Measurements from ENCODE around the gene AURKAIP1. TPM values are rescaled to one million over a fixed set of nuclear protein-coding genes. Genes with fewer than 3 reads are reported as not detected.

AURKAIP1 gene
- total and polyA plus RNA-seq, 2 of the 13 experiments (the other 11 are each of a cell fraction or from before 2014, with no cell fraction given), result 69.5 to 175 TPM

DNA sequence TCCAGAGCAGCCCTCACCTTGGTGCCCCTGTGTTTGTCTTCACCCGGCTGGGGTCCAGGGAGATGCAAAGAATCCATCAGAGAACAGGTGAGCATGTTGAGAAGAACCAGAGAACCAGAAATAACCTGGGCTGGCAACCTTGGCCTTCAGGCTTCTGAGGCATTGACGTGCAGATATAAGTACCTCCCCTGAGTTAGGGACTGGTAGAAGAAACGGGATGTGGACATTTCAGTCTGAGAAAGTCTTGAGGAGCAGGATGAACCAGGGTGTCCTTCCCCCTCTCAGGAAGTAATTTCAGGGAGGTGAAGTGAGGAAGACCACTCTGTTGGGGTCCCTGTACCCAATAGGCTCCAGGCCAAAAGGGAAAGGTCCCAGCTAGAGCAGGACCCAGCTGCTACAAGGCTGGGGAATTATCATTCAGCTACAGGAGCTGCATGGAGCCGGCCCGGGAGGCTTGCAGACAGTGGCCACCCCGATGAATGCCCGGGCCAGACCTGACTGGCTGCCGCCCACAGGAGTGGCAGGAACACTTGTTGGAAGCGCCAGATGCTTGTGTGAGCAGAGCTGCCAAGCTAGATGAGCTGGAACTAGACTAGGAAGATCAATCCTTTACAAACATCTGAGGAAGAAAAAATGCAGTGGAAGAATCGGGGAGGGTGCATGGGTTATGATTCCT lies 1.7 kb upstream of the AURKAIP1 start:
- intact Hi-C loops (cut with micrococcal nuclease; ENCODE audit: unreplicated experiment) (loop anchor here (2.0 kb wide), 1 partner anchor 22 kb away; the partner anchor contains the start of gene CCNL2), in situ Hi-C loops (cut with HindIII; ENCODE audit: extremely low pct_ligation_motif_present, low pct_unique_long_range_greater_than_20kb) (no loop called here)
- WGBS (ENCODE audit: low lambda C conversion rate), result 68% methylated on average over 10 of the region's 10 CpGs
- peak overlapping the region; percentile 98 for H3K9ac ChIP-seq (ENCODE audit: insufficient read depth, low read depth, low read length)
- ChIA-PET POLR2A (interaction anchor here (0.7 to 3.2 kb wide), 11 partner anchors 12 to 62 kb away, joined by 3 to 35 read pairs (median 15); partner anchors contain the start of genes CCNL2, DVL1 and MRPL20), CTCF (ENCODE audit: low intra/inter-chr PET ratio, low total read pairs) (no interaction called here)
- FAIRE-seq, result no peak
- BruUV-seq (replicated peaks), result no TSS peak
- no peak overlapping the region for H2AFZ ChIP-seq (ENCODE audit: low read length)
- peaks cover 33% of the 10 kb centered on the region for H3K4me1 ChIP-seq (ENCODE audit: insufficient read depth, low read length)
- DNase-seq (ENCODE audit: low spot score), result no peak
- H3K79me2 ChIP-seq (ENCODE audit: insufficient read depth, low read length), result peaks cover 19% of the 10 kb centered on the region
- H3K27me3 ChIP-seq (ENCODE audit: control insufficient read depth in 1 of 2, insufficient read depth in 2 of 2, low read length in 2 of 2), result no peaks in the 10 kb centered on the region; a peak in 1 of 5 replicates
- no peaks in the 10 kb centered on the region for H3K9me3 ChIP-seq (ENCODE audit: low read length)
- H3K4me2 ChIP-seq (ENCODE audit: low read depth, low read length), result peak overlapping the region; percentile 100
- no peak for ATAC-seq
- H3K36me3 ChIP-seq (replicated peaks in 1 of 2; ENCODE audit: control insufficient read depth in 1 of 2, insufficient read depth in 2 of 2, low read length in 2 of 2), result peaks cover 0 to 2% of the 10 kb centered on the region in 2 experiments; a peak in 1 of 5 replicates
- peak overlapping the region; percentile 79 for H3K27ac ChIP-seq (ENCODE audit: extremely low read length, insufficient read depth, low read length)
- H3K4me3 ChIP-seq (replicated peaks in 1 of 3; ENCODE audit: insufficient read depth in 1 of 3, low read depth in 2 of 3, low read length in 3 of 3), result peak overlapping the region; percentile 70 to 79 (median 74); a peak in 5 of 6 replicates
- TF ChIP-seq, protein P1, sequence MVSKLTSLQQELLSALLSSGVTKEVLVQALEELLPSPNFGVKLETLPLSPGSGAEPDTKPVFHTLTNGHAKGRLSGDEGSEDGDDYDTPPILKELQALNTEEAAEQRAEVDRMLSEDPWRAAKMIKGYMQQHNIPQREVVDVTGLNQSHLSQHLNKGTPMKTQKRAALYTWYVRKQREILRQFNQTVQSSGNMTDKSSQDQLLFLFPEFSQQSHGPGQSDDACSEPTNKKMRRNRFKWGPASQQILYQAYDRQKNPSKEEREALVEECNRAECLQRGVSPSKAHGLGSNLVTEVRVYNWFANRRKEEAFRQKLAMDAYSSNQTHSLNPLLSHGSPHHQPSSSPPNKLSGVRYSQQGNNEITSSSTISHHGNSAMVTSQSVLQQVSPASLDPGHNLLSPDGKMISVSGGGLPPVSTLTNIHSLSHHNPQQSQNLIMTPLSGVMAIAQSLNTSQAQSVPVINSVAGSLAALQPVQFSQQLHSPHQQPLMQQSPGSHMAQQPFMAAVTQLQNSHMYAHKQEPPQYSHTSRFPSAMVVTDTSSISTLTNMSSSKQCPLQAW (CRISPR knock-in tag; IDR thresholded peaks at IDR 0.05), result 0 out of 2 replicates have a peak, but pooled peaks have one; percentile 59
- TF ChIP-seq ZNF230 (CRISPR knock-in tag; IDR thresholded peaks at IDR 0.05) (no peak), HMG20B (CRISPR knock-in tag; conservative IDR thresholded peaks at IDR 0.05) (no peak), EED (CRISPR knock-in tag; IDR thresholded peaks at IDR 0.05) (no peak), ZSCAN25 (CRISPR knock-in tag; IDR thresholded peaks at IDR 0.05) (no peak), ZSCAN21 (CRISPR knock-in tag; IDR thresholded peaks at IDR 0.05; ENCODE audit: borderline replicate concordance) (0 out of 2 replicates have a peak, but pooled peaks have one; percentile 17), POLR2A (IDR thresholded peaks at IDR 0.05; ENCODE audit: insufficient read depth in 1 of 2, low read depth in 2 of 2, low read length in 2 of 2) (0 out of 4 replicates have a peak, but pooled peaks of 1 of the 2 experiments have one; percentile 2), ZNF274 (CRISPR knock-in tag; IDR thresholded peaks at IDR 0.05) (0 out of 2 replicates have a peak, but pooled peaks have one; percentile 25)
- TF ChIP-seq, protein P2, sequence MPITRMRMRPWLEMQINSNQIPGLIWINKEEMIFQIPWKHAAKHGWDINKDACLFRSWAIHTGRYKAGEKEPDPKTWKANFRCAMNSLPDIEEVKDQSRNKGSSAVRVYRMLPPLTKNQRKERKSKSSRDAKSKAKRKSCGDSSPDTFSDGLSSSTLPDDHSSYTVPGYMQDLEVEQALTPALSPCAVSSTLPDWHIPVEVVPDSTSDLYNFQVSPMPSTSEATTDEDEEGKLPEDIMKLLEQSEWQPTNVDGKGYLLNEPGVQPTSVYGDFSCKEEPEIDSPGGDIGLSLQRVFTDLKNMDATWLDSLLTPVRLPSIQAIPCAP (CRISPR knock-in tag; IDR thresholded peaks at IDR 0.05; ENCODE audit: low read depth), result no peak
- no peaks in the 10 kb centered on the region for H4K20me1 ChIP-seq (ENCODE audit: insufficient read depth, low read length)
